Measurements from ENCODE around the gene SOCS7. TPM values are rescaled to one million over a fixed set of nuclear protein-coding genes. Genes with fewer than 3 reads are reported as not detected.

SOCS7 gene
- total and polyA plus RNA-seq, 2 of the 4 experiments (the other 2 are of a cell fraction): 6.5 to 6.8 TPM

- WGBS, 2 experiments (ENCODE audit: extremely low coverage in 2 of 2, insufficient read length in 1 of 2): 97% methylated on average over 4 of the region's 7 CpGs; no CpG with 5 or more reads in 1 of the 2 experiments
- Histone ChIP-seq H4K20me1 (ENCODE audit: insufficient read depth, low read length) (no peaks in the 10 kb centered on the region; the same call in 1 of the 2 replicates), H3K4ac (ENCODE audit: low read depth, low read length) (no peak overlapping the region), H3K9me1 (ENCODE audit: insufficient read depth, low read length) (0 out of 2 replicates have a peak, but pooled peaks cover 6% of the 10 kb centered on the region), H3K18ac (ENCODE audit: low read depth, low read length) (no peak overlapping the region), H3K27ac (ENCODE audit: insufficient read depth, low read length) (no peak overlapping the region), H3K14ac (replicated peaks; ENCODE audit: low read depth, low read length) (no peak overlapping the region), H2AK9ac (replicated peaks; ENCODE audit: low read depth, low read length, poor library complexity) (no peak overlapping the region), H3K79me1 (ENCODE audit: low read depth in 1 of 2, low read length in 2 of 2) (no peaks in the 10 kb centered on the region; a peak in 1 of 4 replicates), H2AK5ac (ENCODE audit: low read depth, low read length) (no peak overlapping the region), H3K9ac (ENCODE audit: low read depth, low read length) (no peak overlapping the region), H4K5ac (ENCODE audit: low read depth, low read length) (no peak overlapping the region), H4K91ac (ENCODE audit: insufficient read depth, low read depth, low read length) (no peak overlapping the region), H2BK20ac (ENCODE audit: low read depth, low read length) (no peak overlapping the region), H2BK5ac (ENCODE audit: low read depth, low read length, poor library complexity, severe bottlenecking) (no peak overlapping the region), H3K4me1 (ENCODE audit: control insufficient read depth, insufficient read depth, low read length) (peaks cover 19% of the 10 kb centered on the region), H2AFZ (replicated peaks; ENCODE audit: low read length, poor library complexity) (no peak overlapping the region), H3K4me3 (ENCODE audit: insufficient read depth, low read depth, low read length) (no peak overlapping the region), H4K8ac (ENCODE audit: low read depth in 2 of 2, low read length in 2 of 2) (no peak overlapping the region), H3K27me3 (ENCODE audit: control insufficient read depth, insufficient read depth, low read length) (peaks cover 27% of the 10 kb centered on the region), H2BK120ac (ENCODE audit: low read depth, low read length) (no peak overlapping the region), H3K23ac (ENCODE audit: low read depth, low read length) (no peak overlapping the region), H3K4me2 (ENCODE audit: low read depth, low read length) (no peak overlapping the region), H2BK15ac (ENCODE audit: low read depth, low read length) (no peak overlapping the region), H3K56ac (ENCODE audit: extremely low read depth, insufficient read depth, low read length) (no peak overlapping the region), H3K36me3 (ENCODE audit: control insufficient read depth, insufficient read depth, low read length) (no peaks in the 10 kb centered on the region), H3K9me3 (ENCODE audit: control insufficient read depth, insufficient read depth, low read length) (no peaks in the 10 kb centered on the region)
- no peak for ATAC-seq (ENCODE audit: low read depth)
- in situ Hi-C loops (cut with MboI; ENCODE audit: low sequenced_read_pairs) (no loop called here), dilution Hi-C loops (cut with HindIII; ENCODE audit: low sequenced_read_pairs, unreplicated experiment) (no loop called here), intact Hi-C loops (cut with micrococcal nuclease) (no loop called here)
- TF ChIP-seq CHD1 (IDR thresholded peaks at IDR 0.05; ENCODE audit: low read depth, low read length) (no peak), SMC3 (IDR thresholded peaks at IDR 0.05; ENCODE audit: low read depth, low read length) (no peak), CEBPB (IDR thresholded peaks at IDR 0.05; ENCODE audit: low read depth, low read length) (no peak), ELK1 (IDR thresholded peaks at IDR 0.05; ENCODE audit: borderline replicate concordance, low read depth, low read length) (no peak), MAFK (IDR thresholded peaks at IDR 0.05; ENCODE audit: low read depth, low read length) (no peak), RFX5 (IDR thresholded peaks at IDR 0.05; ENCODE audit: low read depth, low read length) (no peak), MXI1 (IDR thresholded peaks at IDR 0.05; ENCODE audit: borderline replicate concordance, low read depth, low read length) (no peak), RCOR1 (IDR thresholded peaks at IDR 0.05; ENCODE audit: insufficient replicate concordance, low read length) (no peak), BHLHE40 (IDR thresholded peaks at IDR 0.05; ENCODE audit: low read depth, low read length) (no peak), FOS (IDR thresholded peaks at IDR 0.05; ENCODE audit: low read depth, low read length) (no peak), CTCF (conservative IDR thresholded peaks at IDR 0.05; ENCODE audit: low read depth, low read length) (no peak), POLR2A (IDR thresholded peaks at IDR 0.05; ENCODE audit: low read depth, low read length) (no peak), NFE2L2 (IDR thresholded peaks at IDR 0.05; ENCODE audit: low read depth, low read length) (no peak), MAZ (IDR thresholded peaks at IDR 0.05; ENCODE audit: borderline replicate concordance, low read depth, low read length) (no peak), RAD21 (IDR thresholded peaks at IDR 0.05; ENCODE audit: low read length) (no peak)
- TF ChIP-seq, protein P1, sequence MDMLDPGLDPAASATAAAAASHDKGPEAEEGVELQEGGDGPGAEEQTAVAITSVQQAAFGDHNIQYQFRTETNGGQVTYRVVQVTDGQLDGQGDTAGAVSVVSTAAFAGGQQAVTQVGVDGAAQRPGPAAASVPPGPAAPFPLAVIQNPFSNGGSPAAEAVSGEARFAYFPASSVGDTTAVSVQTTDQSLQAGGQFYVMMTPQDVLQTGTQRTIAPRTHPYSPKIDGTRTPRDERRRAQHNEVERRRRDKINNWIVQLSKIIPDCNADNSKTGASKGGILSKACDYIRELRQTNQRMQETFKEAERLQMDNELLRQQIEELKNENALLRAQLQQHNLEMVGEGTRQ (IDR thresholded peaks at IDR 0.05; ENCODE audit: low read depth, low read length): no peak
- CTCF ChIA-PET: interaction anchor here (1.5 kb wide), 1 partner anchor 69 kb away, joined by 4 read pairs; no protein-coding TSS in a partner anchor
- no TSS peak for BruUV-seq (replicated peaks)
- no peak for DNase-seq
- POLR2A ChIA-PET (ENCODE audit: unreplicated experiment): no interaction called here
Measured at GRCh38 chr17:38418062-38418692, 66.5 kb downstream of the SOCS7 start.
